NCI-H510A treated with DMSO at 0.1 percent for 48 hours (cell line): ENCODE data around the gene NOBOX.
"Not testable (repeated sequence)": the region's sequence is repeated elsewhere in the genome, so short reads cannot be mapped to it uniquely, and the experiment has no call there.

Experiments
- DNase-seq: peaks from one replicate; lab custom pipeline; 2025; lab: John Stamatoyannopoulos, UW

Gene NOBOX

DNA sequence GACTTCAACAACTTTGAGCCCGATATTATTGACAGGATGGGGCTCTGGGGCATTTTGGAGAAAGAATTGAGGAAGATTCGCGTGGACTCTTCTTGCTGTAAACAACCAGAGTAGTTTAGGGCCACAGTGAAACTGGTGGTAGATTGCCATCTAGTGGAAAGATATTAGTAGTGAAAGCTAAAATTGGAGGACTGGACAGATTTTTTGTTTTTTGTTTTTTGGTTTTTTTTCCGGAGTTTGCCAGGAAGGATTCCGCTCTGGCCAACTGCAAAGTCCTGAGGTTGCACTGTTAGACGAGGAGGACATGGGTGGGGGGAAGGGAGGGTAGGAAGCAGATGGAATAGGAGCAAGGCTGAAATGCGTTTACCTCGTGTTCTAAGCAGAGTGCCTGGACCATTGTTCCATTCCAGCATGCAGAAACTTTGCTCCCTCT lies 11.7 kb downstream of the NOBOX start:
- peak; percentile 26 for DNase-seq

DNA sequence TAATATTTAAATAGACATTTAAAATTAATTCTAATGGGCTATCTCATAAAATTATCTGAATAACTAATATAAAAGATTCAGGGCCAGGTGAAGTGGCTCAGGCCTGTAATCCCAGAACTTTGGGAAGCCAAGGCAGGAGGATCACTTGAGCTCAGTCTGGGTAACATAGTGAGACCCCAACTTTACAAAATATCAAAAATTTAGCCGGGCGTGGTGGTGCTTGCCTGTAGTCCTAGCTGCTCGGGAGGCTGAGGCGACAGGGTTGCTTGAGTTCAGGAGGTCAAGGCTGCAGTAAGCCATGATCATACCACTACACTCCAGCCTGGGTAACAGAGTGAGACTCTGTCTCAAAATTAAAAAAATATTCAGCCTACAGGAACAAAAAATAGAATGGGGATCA lies 12.5 kb downstream of the NOBOX start:
- DNase-seq: no peak

DNA sequence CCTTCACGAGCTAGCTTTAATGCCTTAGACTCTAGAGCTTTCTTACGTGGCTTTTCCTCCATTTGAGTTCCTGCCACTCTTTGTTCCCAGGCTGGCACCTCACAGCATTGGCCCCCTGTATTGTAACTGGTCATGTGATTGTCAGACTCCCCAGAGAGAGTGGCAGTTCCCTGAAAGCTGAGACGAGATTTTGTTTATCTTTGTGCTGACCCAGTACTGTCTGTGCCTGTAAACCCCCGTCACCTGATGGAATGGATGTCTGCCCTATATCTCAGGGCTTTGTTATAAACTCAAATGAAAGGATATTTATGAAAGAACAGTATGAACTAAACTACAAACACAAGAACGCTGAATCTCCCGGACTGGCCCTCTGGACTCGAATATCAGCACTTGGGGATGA lies 13.0 kb downstream of the NOBOX start:
- no peak for DNase-seq

DNA sequence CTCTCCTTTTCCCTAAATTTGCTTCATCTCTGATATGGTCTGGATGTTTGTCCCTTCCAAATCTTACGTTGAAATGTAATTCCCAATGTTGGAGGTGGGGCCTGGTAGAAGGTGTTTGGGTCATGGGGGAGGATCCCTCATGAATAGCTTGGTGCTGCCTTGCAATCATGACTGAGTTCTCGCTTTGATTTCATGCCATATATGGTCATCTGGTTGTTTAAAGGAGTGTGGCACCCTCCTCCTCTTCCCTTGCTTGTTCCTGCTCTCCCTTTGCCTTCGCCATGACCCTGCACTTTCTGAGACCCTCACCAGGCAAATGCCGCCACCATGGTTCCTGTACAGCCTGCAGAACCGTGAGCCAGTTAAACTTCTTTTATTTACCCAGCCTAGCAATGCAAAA lies 14.5 kb downstream of the NOBOX start:
- DNase-seq: no peak

DNA sequence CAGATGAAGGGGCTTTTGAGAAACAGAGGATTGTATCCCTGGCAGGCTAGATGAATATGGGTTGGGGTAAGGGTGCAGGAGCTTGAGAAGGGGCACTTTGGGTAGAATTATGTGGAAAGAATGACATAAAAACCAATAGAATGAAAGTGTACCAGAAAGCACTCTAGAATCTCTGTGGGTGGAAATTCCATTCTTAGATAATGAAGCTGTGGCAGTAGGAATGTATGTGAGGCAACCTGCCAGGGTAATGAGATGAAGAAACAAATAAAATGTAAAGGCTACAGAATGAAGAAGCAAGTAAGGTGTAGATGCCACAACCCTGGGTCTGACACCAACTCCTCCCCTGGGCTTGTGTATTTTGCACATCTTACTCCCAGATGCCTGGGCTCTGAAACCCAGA lies 16.8 kb downstream of the NOBOX start:
- no peak for DNase-seq

DNA sequence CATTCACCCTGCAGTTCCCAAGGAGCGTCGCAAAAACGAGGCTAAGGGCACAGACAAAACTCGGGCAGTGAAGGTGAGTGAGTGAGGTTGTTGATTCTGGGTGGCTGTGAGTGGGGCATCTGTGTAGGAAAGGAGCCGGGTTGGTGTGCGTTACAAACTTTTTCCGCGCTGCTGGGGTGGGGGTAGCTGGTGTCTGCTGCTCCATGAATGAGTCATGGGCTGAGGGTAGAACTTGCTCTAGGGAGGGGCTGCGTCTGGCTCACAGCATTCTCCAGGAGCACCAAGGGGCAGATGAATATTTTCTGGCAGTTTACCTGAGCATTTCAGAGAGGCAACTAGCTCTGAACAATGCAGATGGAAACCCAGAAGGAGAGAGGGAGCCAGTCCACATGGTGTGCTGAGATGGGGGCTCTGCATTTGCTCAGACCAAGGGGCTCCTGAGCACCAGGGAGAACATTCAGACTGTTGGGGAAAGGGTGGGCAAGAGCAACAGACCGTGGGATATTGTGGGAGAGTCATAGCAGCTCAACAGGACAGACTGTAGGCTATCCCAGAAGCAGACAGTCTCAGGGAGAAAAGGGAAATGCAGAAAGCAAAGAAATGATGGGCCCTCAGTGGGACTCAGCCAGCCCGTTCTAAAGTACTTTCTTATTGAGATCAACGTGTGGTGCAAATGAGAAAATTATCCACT lies 18.8 kb downstream of the NOBOX start:
- DNase-seq: no peak

DNA sequence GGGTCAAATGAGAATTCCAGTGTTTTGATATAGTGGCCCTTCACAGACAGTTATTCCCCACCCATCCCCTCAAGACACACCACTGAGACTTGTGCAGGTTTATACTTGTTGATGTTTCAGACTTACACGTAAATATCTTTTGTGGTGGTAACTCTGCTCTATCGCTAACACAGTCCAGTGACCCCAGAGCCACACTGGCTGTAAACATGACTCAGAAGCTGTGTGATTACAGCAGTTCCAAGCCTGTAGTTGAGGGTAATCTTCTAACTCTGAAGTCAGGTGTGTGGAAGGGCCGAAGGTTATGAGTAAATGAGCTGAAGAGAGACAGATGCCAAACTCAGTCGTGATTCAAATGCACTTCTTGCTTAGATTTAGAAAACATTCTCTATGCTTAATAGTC lies 19.4 kb downstream of the NOBOX start:
- no peak for DNase-seq

DNA sequence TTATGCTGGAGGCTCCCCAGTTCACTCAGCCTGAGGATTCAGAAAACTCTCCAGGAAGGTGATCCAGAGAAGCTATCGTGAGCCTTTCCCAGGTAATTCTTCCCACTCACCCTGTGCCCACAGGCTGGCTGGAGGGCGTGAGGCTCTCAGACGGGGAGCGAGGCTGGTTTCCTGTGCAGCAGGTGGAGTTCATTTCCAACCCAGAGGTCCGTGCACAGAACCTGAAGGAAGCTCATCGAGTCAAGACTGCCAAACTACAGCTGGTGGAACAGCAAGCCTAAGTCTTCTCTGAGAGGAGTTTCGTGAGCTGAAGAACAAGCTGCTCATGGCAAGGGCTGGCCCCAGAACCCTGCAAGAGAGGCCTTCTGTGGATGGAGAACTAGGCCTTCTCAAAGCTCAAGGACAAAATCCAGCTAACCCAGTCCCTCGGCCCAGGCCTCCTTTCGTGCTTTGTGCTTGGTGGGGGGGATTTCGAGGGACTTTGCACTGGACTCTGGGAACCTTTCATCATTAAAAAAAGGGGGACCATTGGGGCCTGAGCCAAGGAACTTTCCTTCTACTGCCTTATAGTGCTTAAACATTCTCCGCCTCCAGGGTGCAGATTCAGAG lies 23.6 kb downstream of the NOBOX start:
- DNase-seq: no peak

DNA sequence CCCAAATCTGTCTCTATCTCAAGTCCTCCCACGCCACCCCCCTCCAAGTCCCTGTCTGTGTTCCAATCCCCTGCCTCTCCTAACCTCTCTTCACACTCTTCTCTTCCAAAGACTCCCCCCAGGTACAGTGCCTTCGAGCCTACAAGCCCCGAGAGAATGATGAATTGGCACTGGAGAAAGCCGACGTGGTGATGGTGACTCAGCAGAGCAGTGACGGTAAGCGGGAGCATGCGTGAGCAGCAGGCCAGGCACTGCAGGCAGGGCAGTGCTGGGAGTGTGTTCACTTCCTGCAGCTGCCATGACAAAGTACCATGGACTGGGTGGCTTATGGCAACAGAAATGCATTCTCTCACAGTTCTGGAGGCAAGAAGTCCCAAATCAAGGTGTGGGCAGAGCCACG lies 24.8 kb downstream of the NOBOX start:
- DNase-seq: no peak

DNA sequence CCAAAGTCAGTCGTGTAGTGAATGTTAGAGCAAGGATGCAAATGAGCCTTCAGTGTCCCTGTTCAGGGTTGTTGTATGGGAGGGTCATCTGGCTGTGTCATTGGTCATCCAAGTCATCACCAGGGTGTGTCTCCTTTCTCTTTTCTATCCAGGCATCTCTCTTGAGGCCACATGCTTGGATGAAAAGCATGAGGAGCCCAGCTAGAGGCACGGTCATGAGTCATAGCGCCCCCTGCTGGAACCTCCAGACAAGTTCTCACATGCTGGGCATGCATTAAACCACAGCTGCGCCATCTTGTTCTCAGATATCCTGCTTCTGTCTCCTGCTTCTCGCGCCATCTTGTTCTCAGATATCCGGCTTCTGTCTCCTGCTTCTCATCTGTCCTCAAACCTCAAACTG lies 34.3 kb downstream of the NOBOX start:
- not testable (repeated sequence) for DNase-seq

DNA sequence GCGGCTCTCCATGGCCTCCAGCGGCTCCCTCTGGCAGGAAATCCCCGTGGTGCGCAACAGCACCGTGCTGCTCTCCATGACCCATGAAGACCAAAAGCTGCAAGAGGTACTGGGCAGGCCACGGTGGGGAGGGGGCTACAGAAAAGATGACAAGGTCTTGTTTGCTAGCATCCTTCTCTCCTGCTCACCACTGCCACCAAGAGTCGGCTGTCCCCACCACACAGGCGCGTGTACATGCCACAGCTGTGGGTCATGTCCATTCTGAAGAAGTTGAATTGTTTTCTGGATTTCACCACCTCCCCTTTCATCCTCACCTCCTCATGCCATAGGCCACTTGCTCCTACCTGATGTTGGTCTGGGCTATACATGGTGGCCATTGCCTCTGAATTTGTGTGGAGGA lies 36.2 kb downstream of the NOBOX start:
- DNase-seq: not testable (repeated sequence)

DNA sequence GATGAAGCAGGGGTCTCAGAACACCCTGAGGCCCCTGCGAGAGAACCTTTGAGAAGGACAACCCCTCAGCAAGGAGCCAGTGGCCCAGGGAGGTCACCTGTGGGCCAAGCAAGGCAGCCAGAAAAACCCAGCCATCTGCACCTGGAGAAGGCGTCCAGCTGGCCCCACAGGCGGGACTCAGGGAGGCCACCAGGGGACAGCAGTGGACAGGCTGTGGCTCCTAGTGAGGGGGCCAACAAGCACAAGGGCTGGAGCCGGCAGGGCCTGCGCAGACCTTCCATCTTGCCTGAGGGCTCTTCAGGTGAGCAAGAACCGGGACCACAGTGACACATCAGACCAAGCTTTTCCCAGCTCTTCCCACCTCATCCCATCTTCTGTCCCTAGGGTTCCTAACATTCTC lies 38.0 kb downstream of the NOBOX start:
- DNase-seq: not testable (repeated sequence)

DNA sequence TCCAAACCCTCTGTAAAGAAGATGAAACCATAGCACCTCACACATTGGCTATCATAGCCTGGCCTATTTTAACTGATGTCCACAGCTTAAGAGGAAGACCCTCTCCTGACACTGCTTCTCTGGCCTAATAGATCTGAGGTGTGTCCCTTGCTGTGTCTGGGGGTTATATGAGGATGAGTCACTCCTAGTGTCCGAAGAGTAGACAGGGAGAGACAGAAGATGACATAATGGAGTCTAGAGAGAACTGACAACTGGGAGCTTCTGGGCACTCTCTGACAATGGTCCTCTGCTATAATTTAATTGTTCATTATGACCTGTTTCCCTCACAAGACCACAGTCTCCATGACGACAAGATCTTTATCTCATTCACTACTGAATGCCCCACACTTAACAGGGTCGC lies 41.4 kb downstream of the NOBOX start:
- not testable (repeated sequence) for DNase-seq

DNA sequence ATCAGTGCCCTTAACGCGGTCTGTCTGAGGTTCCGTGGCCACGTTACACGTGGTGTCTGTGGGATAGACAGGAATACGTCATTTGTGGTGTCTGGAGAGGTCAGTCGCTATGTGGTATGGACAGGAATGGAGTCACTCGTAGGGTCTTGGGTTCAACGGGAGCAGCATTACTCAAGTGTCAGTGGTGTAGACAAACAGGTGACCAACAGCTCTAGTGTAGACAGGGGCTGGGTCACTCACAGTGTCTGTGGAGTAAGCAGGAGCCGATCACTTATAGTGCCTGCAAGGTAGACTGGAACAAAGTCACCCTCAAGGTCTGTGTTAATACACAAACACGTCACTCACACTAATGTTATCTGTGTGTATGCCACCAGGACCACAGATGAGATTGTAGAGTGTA lies 46.6 kb downstream of the NOBOX start:
- DNase-seq: not testable (repeated sequence)

DNA sequence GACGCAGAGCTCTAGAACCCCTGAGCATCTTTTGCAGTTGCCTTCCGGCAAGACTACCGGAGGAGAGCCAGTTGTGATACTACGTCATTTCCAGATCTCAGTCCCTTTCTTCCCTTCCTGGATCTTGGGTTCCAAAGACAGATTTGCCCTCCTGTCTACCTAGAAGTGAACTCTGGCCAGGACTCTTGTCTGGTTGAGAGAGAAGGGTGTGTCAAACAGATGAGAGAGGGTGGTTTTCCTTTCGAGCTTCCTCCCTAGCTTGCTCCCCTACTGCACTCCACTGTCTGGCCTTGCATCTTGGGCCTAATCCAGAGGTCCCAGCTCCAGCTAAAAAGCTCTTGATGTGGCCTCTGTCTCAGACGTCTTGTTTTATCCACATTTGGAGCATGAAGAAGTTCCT lies 47.3 kb downstream of the NOBOX start:
- not testable (repeated sequence) for DNase-seq

DNA sequence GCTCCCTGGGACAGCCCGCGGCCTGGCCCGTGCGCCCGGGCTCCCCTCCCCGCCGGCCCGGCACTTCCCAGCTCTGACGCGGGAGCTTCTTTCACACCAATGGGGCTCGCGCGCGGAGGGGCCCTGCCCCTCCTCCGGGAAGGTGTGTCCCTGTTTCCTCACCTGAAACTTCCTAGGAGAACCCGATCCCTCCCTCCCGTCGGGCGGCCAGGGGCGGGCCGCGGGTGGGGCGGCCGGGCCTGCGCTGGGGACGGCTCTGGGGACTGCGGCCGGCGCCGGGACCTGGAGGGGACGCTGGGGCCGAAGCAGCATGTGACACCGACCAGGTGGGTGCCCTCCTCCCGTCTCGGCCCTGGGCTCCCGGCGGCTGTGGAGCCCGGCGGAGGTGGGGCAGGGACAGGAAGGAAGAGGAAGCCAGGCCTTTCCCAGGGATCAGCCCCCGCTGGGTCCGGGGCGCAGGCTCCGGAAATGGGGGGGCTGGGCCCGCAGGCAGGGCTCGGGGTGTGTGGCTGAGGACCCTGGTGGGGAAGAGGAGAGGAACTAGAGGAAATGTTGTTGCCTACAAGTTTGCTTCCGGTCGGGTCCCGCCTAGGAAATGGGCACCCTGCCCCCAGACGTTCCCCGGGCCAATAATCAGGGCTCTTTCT lies 48.2 kb downstream of the NOBOX start, which contains the start of gene ARHGEF5:
ARHGEF5 (plus strand) TSS at position 227 of the 647 bp plus-strand sequence. CDS start 7,268 bp downstream, outside the sequence.
- DNase-seq: not testable (repeated sequence)

DNA sequence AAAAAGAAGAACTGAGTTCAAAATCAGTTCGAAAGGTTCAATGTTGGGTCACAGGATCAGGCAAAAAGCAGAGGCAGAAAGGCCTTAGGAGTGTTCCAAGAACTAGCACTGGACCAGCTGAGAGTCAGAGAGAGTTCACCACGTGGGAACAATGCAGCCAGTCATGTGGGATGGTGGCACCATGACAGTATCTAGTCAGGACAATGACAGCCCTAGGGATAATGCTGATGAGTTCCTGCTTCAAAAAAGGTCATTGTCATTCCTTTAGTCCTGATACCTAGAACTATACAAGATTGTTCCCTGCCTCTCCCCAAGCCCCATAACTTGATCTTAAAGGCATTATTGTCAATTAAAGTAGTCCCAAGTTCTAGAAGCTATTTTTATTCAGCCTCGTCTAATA lies 51.8 kb downstream of the NOBOX start:
- DNase-seq: not testable (repeated sequence)

DNA sequence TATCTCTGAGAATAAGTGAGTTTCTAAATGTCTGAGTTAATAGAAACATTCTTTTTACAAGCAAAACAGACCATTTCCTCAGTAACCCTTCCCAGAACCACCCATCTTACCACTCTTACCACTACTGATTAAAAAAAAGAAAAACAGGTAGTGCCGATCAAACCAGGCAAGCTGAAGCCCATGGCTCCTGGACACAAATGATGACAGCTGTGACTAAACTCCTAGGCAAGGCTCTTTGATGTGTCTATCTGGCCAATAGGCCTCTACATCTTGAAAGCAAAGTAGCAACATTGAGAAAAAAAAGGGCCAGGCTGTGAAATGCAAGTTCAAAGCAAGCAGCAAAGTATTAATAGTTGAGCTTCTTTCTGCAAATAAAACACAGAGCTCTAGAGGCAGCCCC lies 54.9 kb downstream of the NOBOX start:
- DNase-seq: not testable (repeated sequence)
